HEK293 (cell line): ENCODE data around the gene SLC37A3.
"Not testable (repeated sequence)": the region's sequence is repeated elsewhere in the genome, so short reads cannot be mapped to it uniquely, and the experiment has no call there.

Experiments used
- CTCF ChIA-PET: fragments of 350-600 bp; formaldehyde crosslinking; extraction: SDS; loops from one replicate; lab custom pipeline; 2021; ENCODE audit warnings: antibody characterized with exemption; lab: Yijun Ruan, JAX
- POLR2A ChIA-PET: fragments of 300-600 bp; formaldehyde crosslinking; extraction: SDS; loops from one replicate; lab custom pipeline; 2020; ENCODE audit warnings: antibody characterized with exemption, inconsistent platforms; lab: Yijun Ruan, JAX
- H3K27ac ChIP-seq: fragments of 200-500 bp; sonication (Bioruptor generic); 2 replicates; pipeline ENCODE4 v1.5.1; 2014; ENCODE audit warnings: low read depth, low read length, control low read depth, inconsistent platforms; ENCODE audit errors: extremely low read depth
- H3K36me3 ChIP-seq, 2 experiments: fragments of 200-500 bp in 1 of 2; sonication (Bioruptor generic) in 1 of 2; 1 replicate in 1 of 2; 2 replicates in 1 of 2; pipeline ENCODE4 v1.5.1; 2014 to 2017; ENCODE audit warnings: inconsistent platforms in 2 of 2, low read length in 2 of 2; ENCODE audit not compliant: control insufficient read depth in 2 of 2, insufficient read depth in 1 of 2
- H3K4me1 ChIP-seq: fragments of 200-500 bp; sonication (Bioruptor generic); 2 replicates; pipeline ENCODE4 v1.5.1; 2014; ENCODE audit warnings: mild to moderate bottlenecking, low read length, inconsistent platforms; ENCODE audit not compliant: control insufficient read depth, insufficient read depth
- H3K4me3 ChIP-seq: 2 replicates; pipeline ENCODE4 v1.5.1; 2011; ENCODE audit warnings: low read depth, mild to moderate bottlenecking, control low read depth, low read length, moderate library complexity
- H3K9me3 ChIP-seq: fragments of 200-500 bp; sonication (Bioruptor generic); 2 replicates; pipeline ENCODE4 v1.5.1; 2014; ENCODE audit warnings: low read depth, low read length, inconsistent platforms; ENCODE audit not compliant: control insufficient read depth, insufficient read depth
- GLI2 ChIP-seq: fragments of 450-650 bp; formaldehyde crosslinking; IDR thresholded peaks from 2 replicates; pipeline ENCODE4; 2017; ENCODE audit warnings: missing biosample characterization, missing genetic modification characterization, low read depth, borderline replicate concordance
- HOXC10 ChIP-seq: sonication (generic); formaldehyde crosslinking; IDR thresholded peaks from 2 replicates; pipeline ENCODE4 v1.8.1; 2023; ENCODE audit warnings: mild to moderate bottlenecking, missing genetic modification reagents
- KLF1 ChIP-seq: fragments of 450-650 bp; formaldehyde crosslinking; IDR thresholded peaks from 2 replicates; pipeline ENCODE4 v1.5.1; 2016; ENCODE audit warnings: missing biosample characterization, missing genetic modification characterization
- SCRT1 ChIP-seq: fragments of 450-650 bp; formaldehyde crosslinking; IDR thresholded peaks from 2 replicates; pipeline ENCODE4 v1.5.1; 2016; ENCODE audit warnings: missing biosample characterization, missing genetic modification characterization, borderline replicate concordance
- SP7 ChIP-seq: fragments of 450-650 bp; formaldehyde crosslinking; IDR thresholded peaks from 2 replicates; pipeline ENCODE4 v1.5.1; 2016; ENCODE audit warnings: missing biosample characterization, missing genetic modification characterization
- ZBTB11 ChIP-seq: fragments of 450-650 bp; formaldehyde crosslinking; conservative IDR thresholded peaks from 2 replicates; pipeline ENCODE4 v1.5.1; 2016; ENCODE audit warnings: low read depth, missing biosample characterization, missing genetic modification characterization
- ZNF121 ChIP-seq: fragments of 450-650 bp; formaldehyde crosslinking; IDR thresholded peaks from 2 replicates; pipeline ENCODE4 v1.5.1; 2016; ENCODE audit warnings: missing biosample characterization, missing genetic modification characterization
- ZNF302 ChIP-seq: fragments of 450-650 bp; formaldehyde crosslinking; IDR thresholded peaks from 2 replicates; pipeline ENCODE4 v1.5.1; 2016; ENCODE audit warnings: missing biosample characterization, missing genetic modification characterization, low read depth
- ZNF350 ChIP-seq: fragments of 450-650 bp; formaldehyde crosslinking; IDR thresholded peaks from 2 replicates; pipeline ENCODE4 v1.5.0; 2017; ENCODE audit warnings: missing biosample characterization, mild to moderate bottlenecking, missing genetic modification characterization
- ZNF510 ChIP-seq: fragments of 450-650 bp; formaldehyde crosslinking; IDR thresholded peaks from 2 replicates; pipeline ENCODE4 v1.5.1; 2018; ENCODE audit warnings: mild to moderate bottlenecking, missing genetic modification characterization, missing biosample characterization; ENCODE audit not compliant: insufficient replicate concordance
- ZNF549 ChIP-seq: fragments of 450-650 bp; IDR thresholded peaks from 2 replicates; pipeline ENCODE4 v1.5.1; 2018; ENCODE audit warnings: missing biosample characterization, missing genetic modification characterization, mild to moderate bottlenecking, inconsistent platforms, moderate library complexity
- ZNF596 ChIP-seq: fragments of 450-650 bp; IDR thresholded peaks from 2 replicates; pipeline ENCODE4 v1.5.0; 2018; ENCODE audit warnings: missing biosample characterization, mild to moderate bottlenecking, missing genetic modification characterization, moderate library complexity
- ZNF629 ChIP-seq: fragments of 450-650 bp; formaldehyde crosslinking; IDR thresholded peaks from 2 replicates; pipeline ENCODE4 v1.5.1; 2017; ENCODE audit warnings: missing biosample characterization, missing genetic modification characterization
- ZNF704 ChIP-seq: fragments of 450-650 bp; formaldehyde crosslinking; IDR thresholded peaks from 2 replicates; pipeline ENCODE4 v1.5.1; 2016; ENCODE audit warnings: missing biosample characterization, missing genetic modification characterization
- ZNF792 ChIP-seq: fragments of 450-650 bp; formaldehyde crosslinking; IDR thresholded peaks from 2 replicates; pipeline ENCODE4 v1.5.1; 2016; ENCODE audit warnings: missing biosample characterization, missing genetic modification characterization
- ZSCAN30 ChIP-seq: fragments of 450-650 bp; IDR thresholded peaks from 2 replicates; pipeline ENCODE4 v1.5.1; 2018; ENCODE audit warnings: missing biosample characterization, mild to moderate bottlenecking, missing genetic modification characterization, moderate library complexity
- TF ChIP-seq, protein P1 (sequence below): fragments of 450-650 bp; formaldehyde crosslinking; IDR thresholded peaks from 2 replicates; pipeline ENCODE4 v1.5.1; 2016; ENCODE audit warnings: missing biosample characterization, missing genetic modification characterization

SLC37A3 gene

GRCh38 chr7:140415816-140416215 is 17.5 kb upstream of the SLC37A3 start:
- H3K9me3 ChIP-seq = not testable (repeated sequence)

DNA sequence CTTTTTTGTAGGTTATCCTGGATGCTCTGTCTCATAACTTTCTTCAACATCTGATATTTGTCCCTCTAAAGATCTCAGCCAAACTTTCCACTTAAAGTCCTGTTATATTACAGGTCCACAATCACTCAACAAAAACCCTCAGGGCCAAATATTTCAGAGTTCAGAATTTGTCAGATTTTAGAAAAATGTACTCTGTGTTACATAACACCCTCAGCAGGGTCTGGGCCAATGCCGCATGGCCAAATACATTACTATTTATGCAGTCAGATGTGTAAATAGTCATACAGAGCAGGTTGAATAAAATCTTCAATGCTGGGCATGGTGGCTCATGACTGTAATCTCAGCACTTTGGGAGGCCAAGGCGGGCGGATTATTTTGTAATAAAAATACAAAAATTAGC is 17.0 kb upstream of the SLC37A3 start:
- Histone ChIP-seq H3K4me3 (no peak overlapping the region), H3K27ac (no peak overlapping the region), H3K9me3 (no peaks in the 10 kb centered on the region)
- POLR2A ChIA-PET = no interaction called here
- no peak for TF ChIP-seq ZNF510 (tag by site-specific recombination)
- TF ChIP-seq ZNF704 (tag by site-specific recombination) = no peak
- no peak for TF ChIP-seq ZNF302 (tag by site-specific recombination)
- TF ChIP-seq ZSCAN30 (tag by site-specific recombination) = no peak
- no peak for TF ChIP-seq HOXC10 (CRISPR knock-in tag)
- TF ChIP-seq ZNF350 (tag by site-specific recombination) = no peak
- no peak for TF ChIP-seq SCRT1 (tag by site-specific recombination)
- no peak for TF ChIP-seq GLI2
- no peak for TF ChIP-seq KLF1
- TF ChIP-seq ZNF629 (tag by site-specific recombination) = no peak
- no peak for TF ChIP-seq ZNF549 (tag by site-specific recombination)
- TF ChIP-seq ZNF792 (tag by site-specific recombination) = no peak
- no peak for TF ChIP-seq ZBTB11 (tag by site-specific recombination)
- no peak for TF ChIP-seq SP7 (tag by site-specific recombination)
- TF ChIP-seq, protein P1, sequence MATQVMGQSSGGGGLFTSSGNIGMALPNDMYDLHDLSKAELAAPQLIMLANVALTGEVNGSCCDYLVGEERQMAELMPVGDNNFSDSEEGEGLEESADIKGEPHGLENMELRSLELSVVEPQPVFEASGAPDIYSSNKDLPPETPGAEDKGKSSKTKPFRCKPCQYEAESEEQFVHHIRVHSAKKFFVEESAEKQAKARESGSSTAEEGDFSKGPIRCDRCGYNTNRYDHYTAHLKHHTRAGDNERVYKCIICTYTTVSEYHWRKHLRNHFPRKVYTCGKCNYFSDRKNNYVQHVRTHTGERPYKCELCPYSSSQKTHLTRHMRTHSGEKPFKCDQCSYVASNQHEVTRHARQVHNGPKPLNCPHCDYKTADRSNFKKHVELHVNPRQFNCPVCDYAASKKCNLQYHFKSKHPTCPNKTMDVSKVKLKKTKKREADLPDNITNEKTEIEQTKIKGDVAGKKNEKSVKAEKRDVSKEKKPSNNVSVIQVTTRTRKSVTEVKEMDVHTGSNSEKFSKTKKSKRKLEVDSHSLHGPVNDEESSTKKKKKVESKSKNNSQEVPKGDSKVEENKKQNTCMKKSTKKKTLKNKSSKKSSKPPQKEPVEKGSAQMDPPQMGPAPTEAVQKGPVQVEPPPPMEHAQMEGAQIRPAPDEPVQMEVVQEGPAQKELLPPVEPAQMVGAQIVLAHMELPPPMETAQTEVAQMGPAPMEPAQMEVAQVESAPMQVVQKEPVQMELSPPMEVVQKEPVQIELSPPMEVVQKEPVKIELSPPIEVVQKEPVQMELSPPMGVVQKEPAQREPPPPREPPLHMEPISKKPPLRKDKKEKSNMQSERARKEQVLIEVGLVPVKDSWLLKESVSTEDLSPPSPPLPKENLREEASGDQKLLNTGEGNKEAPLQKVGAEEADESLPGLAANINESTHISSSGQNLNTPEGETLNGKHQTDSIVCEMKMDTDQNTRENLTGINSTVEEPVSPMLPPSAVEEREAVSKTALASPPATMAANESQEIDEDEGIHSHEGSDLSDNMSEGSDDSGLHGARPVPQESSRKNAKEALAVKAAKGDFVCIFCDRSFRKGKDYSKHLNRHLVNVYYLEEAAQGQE (tag by site-specific recombination) = no peak
- TF ChIP-seq ZNF596 (tag by site-specific recombination) = no peak
- TF ChIP-seq, all 188 proteins: peak for 0
- CTCF ChIA-PET = no interaction called here
- Histone ChIP-seq H3K36me3 (no peaks in the 10 kb centered on the region), H3K4me1 (no peaks in the 10 kb centered on the region)

More at GRCh38 chr7:140415816-140416215, 17.5 kb upstream of the SLC37A3 start:
- peak; percentile 57; the same call in 1 of the 2 replicates for TF ChIP-seq ZNF121 (tag by site-specific recombination)
- TF ChIP-seq, all 188 proteins: peak for 1; not testable (repeated sequence) for 187
- H3K4me1 ChIP-seq, POLR2A ChIA-PET, H3K4me3 ChIP-seq, CTCF ChIA-PET, H3K27ac ChIP-seq, H3K36me3 ChIP-seq: not testable (repeated sequence)
